Anterior cingulate cortex (tissue), 58 donors: Measurements from ENCODE around the gene BBS9.
"Not testable (repeated sequence)": the region's sequence is repeated elsewhere in the genome, so short reads cannot be mapped to it uniquely, and the experiment has no call there.

ENCODE experiments used
- DNase-seq, 58 donors: peaks; one replicate each; lab custom pipeline; 2025; lab: John Stamatoyannopoulos, UW

Gene BBS9

DNA sequence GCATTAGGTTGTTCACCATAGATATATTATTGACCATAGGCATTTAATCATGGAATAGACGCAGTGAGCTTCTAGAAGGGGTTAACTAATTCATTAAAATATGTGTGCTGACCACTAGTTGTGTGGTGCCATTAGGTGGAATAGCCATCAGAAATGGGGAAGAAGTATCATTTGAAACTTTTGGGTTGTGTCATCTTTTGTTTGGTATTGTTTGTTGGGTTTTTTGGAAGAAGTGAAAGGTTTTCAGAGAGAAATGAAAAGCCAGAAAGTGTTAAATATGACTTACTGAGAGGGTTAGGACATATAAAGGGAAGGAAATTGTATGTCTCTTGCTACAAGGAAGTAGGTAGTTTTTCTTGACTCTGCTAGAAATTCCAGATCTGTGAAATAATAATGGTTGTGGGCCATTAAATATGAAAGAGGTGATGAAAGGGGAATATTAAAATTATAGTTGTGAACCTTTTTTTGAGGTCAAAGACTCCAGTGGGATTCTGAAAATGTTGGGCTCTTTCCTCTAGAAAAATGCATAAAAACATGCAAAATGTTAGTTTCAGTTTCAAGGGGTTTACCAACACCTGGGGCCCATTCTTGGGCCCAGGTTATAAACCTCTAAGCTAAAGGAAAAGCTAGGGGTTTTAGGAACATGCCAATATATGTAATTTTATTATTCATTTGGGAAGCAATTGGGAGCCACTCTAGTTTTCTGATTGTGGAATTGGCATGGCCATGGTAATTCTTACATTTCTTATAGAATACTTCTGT, 348.5 kb downstream of the BBS9 start:
- DNase-seq: no peak

- not testable (repeated sequence) for DNase-seq
Measured at GRCh38 chr7:33484476-33484875, 355.1 kb downstream of the BBS9 start.

DNA sequence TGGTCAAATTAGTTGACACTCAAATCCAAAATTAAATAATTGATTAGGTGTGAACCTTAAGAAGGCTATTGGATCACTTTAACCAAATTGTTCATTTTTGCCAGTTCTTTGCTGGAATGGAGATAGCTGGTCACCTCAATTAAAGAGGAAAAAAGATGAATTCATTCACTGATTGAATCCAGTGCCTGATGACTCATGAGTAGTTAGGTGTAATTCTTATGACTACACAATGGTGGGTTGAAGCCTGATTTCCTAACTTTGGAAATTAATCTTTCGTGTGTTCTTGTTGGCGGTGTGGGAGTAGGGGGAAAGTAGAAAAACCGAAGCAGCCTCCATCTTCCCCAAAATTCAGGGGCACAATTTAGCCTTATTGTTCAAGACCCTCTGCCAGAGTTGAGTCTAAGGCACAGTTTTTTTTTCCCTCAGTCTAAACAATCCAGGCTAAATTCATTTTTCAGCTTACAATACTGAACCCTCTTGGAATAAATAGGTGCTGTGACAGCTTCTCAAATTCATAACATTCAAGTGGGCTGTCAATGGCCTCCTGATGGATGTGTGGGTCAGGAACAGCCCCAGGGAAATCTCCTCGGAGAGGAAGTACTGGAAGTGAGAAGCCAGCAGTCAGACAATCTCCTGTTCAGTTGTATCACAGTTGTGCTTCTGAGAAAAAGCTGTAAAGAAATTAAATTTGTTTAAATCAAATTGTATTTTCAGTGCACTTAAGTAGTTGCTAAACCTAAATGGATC, 356.6 kb downstream of the BBS9 start:
- DNase-seq: no peak

GRCh38 chr7:33486633-33487032, 357.3 kb downstream of the BBS9 start:
- no peak for DNase-seq

DNA sequence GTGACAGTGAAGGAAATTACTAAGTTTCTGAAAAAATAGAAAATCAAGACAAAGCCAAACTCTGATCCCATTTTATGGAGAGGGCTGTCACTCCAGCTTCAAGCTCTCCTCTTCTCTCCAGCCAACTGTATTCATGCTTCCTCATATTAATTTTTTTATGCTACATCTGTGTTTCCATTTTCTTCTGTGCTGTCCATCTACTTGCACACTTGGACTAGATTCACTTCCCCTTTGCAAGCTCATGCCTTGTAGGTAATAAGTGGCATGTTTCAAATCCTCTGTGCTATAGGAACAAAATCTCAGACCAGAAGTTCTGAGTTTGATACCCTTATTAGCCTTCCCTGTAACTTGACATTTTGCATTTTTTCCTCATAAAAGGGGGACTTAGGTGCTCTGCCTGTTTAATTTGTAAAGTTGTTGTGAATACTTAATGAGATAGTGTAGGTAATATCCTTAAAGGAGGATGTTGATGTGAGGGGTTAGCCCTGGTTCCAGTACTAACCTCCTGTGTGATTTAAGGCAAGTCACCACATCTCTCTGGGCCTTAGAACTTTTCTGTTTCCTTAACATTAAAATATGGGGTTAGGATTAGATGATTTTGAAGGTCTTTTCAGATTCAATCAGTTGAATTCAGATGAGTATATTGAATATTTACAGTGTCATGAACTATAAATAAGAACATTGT, 358.8 kb downstream of the BBS9 start:
- DNase-seq: no peak

DNA sequence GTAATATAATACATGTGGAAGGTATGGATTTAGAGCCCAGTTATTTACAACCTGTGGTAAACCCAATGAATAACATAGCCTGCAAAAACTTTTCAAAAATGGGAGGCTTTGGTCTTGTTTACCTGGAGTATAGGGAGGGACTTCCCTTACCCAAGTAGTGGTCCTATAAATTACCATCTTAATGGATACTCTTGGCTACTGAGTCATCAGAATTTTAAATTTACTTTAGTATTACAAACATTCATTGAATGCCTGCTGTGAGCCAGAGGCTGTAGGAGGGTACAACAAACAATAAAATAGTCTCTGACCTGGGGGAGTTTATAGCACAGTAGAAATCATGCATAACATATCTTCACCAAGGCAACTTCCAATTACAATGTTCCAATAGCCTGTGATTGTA, 365.1 kb downstream of the BBS9 start:
- no peak for DNase-seq

GRCh38 chr7:33495207-33495606, 365.8 kb downstream of the BBS9 start:
- DNase-seq: no peak

- no peak for DNase-seq
Measured at GRCh38 chr7:33497051-33497450, 367.7 kb downstream of the BBS9 start.

- no peak for DNase-seq
Measured at GRCh38 chr7:33500703-33501701, 371.6 kb downstream of the BBS9 start.

DNA sequence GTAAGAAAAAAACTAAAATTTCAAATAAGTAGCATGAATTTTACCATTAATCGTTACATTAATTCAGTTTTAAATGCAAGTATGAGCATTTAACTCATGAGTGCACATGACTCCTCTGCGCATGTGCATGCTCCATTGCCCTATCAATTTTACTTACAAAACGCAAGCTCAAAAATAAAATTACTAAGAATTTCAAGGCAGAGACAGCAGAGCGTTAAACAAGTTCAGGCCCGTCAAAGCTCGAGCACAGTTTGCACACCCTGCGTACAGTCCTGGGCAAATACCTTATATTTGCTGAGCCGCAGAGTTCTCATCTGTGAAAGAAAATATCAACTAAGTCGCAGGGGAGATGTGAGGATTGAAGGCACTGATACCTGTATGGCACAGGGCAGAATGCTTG, 373.6 kb downstream of the BBS9 start:
- no peak for DNase-seq

DNA sequence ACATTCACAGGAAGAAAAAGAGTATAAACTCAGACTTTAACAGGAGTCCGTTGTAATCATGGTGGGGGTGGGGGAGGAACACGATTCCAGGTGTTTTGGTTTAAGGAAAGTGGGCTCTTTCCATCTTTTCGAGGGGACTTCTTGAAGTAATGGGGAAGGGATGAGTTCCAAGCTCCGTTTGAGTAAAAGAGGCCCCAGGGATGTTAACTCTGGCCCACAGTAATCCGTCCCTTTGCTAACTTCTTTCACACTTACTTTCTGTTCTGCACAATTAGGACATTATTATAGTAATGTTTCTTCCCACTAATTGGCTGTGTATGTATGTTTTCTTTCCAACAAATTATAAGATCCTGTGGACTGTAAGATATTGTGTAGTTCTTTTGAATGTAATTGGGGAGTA, 374.4 kb downstream of the BBS9 start:
- no peak for DNase-seq

- no peak for DNase-seq
Measured at GRCh38 chr7:33504266-33504665, 374.9 kb downstream of the BBS9 start.

- no peak for DNase-seq
Measured at GRCh38 chr7:33509206-33509605, 379.8 kb downstream of the BBS9 start.

- DNase-seq: no peak
Measured at GRCh38 chr7:33511778-33512177, 382.4 kb downstream of the BBS9 start.

DNA sequence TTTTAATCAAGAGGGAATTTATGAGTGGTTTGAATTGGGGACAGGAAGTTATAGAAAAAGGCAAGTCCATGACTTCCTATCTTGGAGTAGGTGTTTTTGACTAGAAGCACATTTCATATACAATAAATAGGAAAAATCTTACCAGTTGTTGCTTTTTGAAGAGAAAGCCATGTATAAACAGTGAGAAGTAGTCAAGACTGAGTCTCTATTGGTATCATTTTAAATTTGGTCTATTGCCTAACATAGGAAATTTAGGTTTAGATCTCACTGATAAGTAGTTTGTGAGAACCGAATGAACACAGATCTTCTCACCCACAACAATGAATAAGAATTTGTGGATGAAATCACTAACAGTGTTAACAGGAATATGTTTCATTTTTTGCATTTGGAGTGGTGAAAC, 387.2 kb downstream of the BBS9 start:
- DNase-seq: no peak

DNA sequence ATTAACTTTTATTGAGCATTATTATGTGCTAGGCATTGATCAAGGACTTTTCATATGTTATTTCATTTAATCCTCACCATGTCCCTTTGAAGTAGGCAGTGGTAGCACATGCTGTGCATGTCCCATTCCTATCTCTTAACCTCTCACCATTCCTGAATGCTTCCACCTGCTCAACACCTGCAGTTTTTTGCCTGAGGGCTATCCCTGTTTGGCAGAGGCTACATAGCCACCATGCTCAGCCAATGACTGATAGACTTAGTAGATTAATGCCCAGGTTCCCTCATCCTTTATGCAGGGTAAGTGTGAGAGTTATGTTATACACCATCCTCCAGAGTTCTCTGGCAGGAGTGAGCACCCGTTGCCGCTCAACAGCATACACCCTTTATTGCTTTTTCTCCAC, 387.8 kb downstream of the BBS9 start:
- DNase-seq: no peak

DNA sequence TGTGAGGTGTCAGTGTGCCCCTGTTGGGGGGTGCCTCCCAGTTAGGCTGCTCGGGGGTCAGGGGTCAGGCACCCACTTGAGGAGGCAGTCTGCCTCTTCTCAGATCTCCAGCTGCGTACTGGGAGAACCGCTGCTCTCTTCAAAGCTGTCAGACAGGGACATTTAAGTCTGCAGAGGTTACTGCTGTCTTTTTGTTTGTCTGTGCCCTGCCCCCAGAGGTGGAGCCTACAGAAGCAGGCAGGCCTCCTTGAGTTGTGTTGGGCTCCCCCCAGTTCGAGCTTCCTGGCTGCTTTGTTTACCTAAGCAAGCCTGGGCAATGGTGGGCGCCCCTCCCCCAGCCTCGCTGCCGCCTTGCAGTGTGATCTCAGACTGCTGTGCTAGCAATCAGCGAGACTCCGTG, 397.6 kb downstream of the BBS9 start:
- not testable (repeated sequence) for DNase-seq

DNA sequence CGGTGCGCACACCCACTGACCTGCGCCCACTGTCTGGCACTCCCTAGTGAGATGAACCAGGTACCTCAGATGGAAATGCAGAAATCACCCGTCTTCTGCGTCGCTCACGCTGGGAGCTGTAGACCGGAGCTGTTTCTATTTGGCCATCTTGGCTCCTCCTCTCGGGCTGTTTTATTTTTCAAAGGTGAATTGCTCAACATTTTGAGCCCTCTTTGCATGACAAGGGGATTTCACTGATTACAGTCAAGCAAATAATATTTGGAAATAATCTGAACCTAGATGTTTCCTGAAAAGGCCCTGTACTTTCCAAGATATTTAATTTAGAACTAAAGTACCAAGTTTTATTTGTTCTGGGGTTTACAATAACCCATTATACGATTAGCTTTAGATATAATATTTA, 398.2 kb downstream of the BBS9 start:
- not testable (repeated sequence) for DNase-seq

DNA sequence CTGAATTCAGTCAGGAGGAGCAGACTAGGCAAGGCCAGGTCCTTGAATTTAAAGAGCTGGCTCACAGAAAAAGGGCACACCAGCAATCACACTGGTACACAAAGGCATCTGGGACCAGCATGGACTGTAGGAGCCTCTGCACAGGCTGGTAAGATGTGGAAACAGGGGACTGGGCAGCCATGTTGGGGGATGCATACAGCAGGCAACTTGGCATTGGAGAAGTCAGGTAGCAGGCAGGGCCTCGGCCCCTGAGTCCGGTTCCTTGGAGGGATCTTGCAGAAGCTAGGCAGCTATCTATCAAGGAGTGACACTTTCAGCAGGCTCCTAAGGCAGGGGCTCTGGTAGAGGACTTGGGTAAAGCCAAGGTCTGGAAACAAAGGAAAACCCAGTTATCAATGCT, 399.7 kb downstream of the BBS9 start:
- DNase-seq: no peak

GRCh38 chr7:33530664-33531063, 401.3 kb downstream of the BBS9 start:
- DNase-seq: no peak
